ENCODE data around the gene CENPS.
"Not testable (repeated sequence)": the region's sequence is repeated elsewhere in the genome, so short reads cannot be mapped to it uniquely, and the experiment has no call there.

Gene CENPS

DNA sequence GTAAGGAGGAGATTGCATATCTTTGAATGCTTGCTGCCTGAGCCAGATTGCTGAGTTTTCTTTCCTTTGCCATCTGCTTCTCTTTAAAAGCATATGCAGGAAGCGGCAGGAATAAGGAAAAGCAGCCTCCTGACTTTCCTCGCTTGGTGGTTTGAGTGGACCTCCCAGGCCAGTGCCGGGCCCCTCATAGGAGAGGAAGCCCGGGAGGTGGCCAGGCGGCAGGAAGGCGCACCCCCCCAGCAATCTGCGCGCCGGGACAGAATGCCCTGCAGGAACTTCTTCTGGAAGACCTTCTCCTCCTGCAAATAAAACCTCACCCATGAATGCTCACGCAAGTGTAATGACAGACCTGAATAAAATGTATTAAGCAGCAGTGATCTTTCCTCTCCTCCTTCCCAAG, 21.1 kb downstream of the CENPS start:
- Histone ChIP-seq H3K27me3 (ENCODE audit: insufficient read depth, poor library complexity, severe bottlenecking) (no peaks in the 10 kb centered on the region), H3K27ac (replicated peaks) (no peak overlapping the region), H3K4me3 (replicated peaks; ENCODE audit: insufficient read depth, low read length) (no peak overlapping the region)
- no peak for TF ChIP-seq GABPA (IDR thresholded peaks at IDR 0.05; ENCODE audit: low read depth)
- TF ChIP-seq, protein P1, sequence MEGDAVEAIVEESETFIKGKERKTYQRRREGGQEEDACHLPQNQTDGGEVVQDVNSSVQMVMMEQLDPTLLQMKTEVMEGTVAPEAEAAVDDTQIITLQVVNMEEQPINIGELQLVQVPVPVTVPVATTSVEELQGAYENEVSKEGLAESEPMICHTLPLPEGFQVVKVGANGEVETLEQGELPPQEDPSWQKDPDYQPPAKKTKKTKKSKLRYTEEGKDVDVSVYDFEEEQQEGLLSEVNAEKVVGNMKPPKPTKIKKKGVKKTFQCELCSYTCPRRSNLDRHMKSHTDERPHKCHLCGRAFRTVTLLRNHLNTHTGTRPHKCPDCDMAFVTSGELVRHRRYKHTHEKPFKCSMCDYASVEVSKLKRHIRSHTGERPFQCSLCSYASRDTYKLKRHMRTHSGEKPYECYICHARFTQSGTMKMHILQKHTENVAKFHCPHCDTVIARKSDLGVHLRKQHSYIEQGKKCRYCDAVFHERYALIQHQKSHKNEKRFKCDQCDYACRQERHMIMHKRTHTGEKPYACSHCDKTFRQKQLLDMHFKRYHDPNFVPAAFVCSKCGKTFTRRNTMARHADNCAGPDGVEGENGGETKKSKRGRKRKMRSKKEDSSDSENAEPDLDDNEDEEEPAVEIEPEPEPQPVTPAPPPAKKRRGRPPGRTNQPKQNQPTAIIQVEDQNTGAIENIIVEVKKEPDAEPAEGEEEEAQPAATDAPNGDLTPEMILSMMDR (IDR thresholded peaks at IDR 0.05; ENCODE audit: insufficient read depth, low read length) = no peak
- no peak for TF ChIP-seq POLR2AphosphoS5 (IDR thresholded peaks at IDR 0.05; ENCODE audit: low read depth)
- TF ChIP-seq SPI1 (IDR thresholded peaks at IDR 0.05; ENCODE audit: borderline replicate concordance, low read depth) = no peak
- TF ChIP-seq REST (IDR thresholded peaks at IDR 0.05; ENCODE audit: insufficient replicate concordance, low read depth) = no peak
- DNase-seq (ENCODE audit: low read depth in 1 of 2, low spot score in 1 of 2) = no peak

- Histone ChIP-seq H3K27me3 (ENCODE audit: insufficient read depth, poor library complexity, severe bottlenecking) (no peaks in the 10 kb centered on the region), H3K4me3 (replicated peaks; ENCODE audit: insufficient read depth, low read length) (no peak overlapping the region), H3K27ac (replicated peaks) (no peak overlapping the region)
- TF ChIP-seq SPI1 (IDR thresholded peaks at IDR 0.05; ENCODE audit: borderline replicate concordance, low read depth) = no peak
- TF ChIP-seq, protein P1 (IDR thresholded peaks at IDR 0.05; ENCODE audit: insufficient read depth, low read length) = no peak
- TF ChIP-seq POLR2AphosphoS5 (IDR thresholded peaks at IDR 0.05; ENCODE audit: low read depth) = no peak
- no peak for TF ChIP-seq GABPA (IDR thresholded peaks at IDR 0.05; ENCODE audit: low read depth)
- TF ChIP-seq REST (IDR thresholded peaks at IDR 0.05; ENCODE audit: insufficient replicate concordance, low read depth) = no peak
- no peak for DNase-seq (ENCODE audit: low read depth in 1 of 2, low spot score in 1 of 2)
Measured at GRCh38 chr1:10456048-10456447, 25.8 kb downstream of the CENPS start.

- DNase-seq (ENCODE audit: low read depth in 1 of 2, low spot score in 1 of 2) = no peak
- TF ChIP-seq SPI1 (IDR thresholded peaks at IDR 0.05; ENCODE audit: borderline replicate concordance, low read depth) = no peak
- TF ChIP-seq, protein P1 (IDR thresholded peaks at IDR 0.05; ENCODE audit: insufficient read depth, low read length) = no peak
- TF ChIP-seq REST (IDR thresholded peaks at IDR 0.05; ENCODE audit: insufficient replicate concordance, low read depth) = no peak
- no peak for TF ChIP-seq GABPA (IDR thresholded peaks at IDR 0.05; ENCODE audit: low read depth)
- TF ChIP-seq POLR2AphosphoS5 (IDR thresholded peaks at IDR 0.05; ENCODE audit: low read depth) = no peak
- Histone ChIP-seq H3K4me3 (replicated peaks; ENCODE audit: insufficient read depth, low read length) (no peak overlapping the region), H3K27me3 (ENCODE audit: insufficient read depth, poor library complexity, severe bottlenecking) (no peaks in the 10 kb centered on the region), H3K27ac (replicated peaks) (no peak overlapping the region)
Measured at GRCh38 chr1:10456661-10457060, 26.4 kb downstream of the CENPS start.

DNA sequence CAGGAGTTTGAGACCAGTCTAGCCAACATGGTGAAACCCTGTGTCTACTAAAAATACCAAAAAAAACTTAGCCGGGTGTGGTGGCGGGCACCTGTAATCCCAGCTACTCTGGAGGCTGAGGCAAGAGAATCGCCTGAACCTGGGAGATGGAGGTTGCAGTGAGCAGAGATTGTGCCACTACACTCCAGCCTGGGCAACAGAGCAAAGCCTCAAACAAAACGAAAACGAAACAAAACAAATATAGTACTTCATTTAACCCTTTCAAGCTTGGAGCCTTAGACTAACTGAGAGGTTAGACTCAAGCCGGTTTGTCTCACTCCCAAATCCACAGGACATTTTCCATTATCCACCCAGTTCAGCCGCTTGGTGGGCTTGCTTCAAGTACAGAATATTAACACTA, 27.2 kb downstream of the CENPS start:
- not testable (repeated sequence) for H3K27ac ChIP-seq (replicated peaks); H3K27me3 ChIP-seq (ENCODE audit: insufficient read depth, poor library complexity, severe bottlenecking); DNase-seq (ENCODE audit: low read depth in 1 of 2, low spot score in 1 of 2); H3K4me3 ChIP-seq (replicated peaks; ENCODE audit: insufficient read depth, low read length)

Measured in HL-60 (cell line).